HG03469 (cell line): Measurements from ENCODE around the gene COMMD10.
"Not testable (repeated sequence)": the region's sequence is repeated elsewhere in the genome, so short reads cannot be mapped to it uniquely, and the experiment has no call there.

Experiments used
- ATAC-seq: cut with Tn5 transposase; IDR thresholded peaks from one replicate; pipeline ENCODE4 v1.9.1; 2021; ENCODE audit warnings: mild to moderate bottlenecking, moderate library complexity, moderate number of reproducible peaks; ENCODE audit not compliant: unreplicated experiment

Gene COMMD10

DNA sequence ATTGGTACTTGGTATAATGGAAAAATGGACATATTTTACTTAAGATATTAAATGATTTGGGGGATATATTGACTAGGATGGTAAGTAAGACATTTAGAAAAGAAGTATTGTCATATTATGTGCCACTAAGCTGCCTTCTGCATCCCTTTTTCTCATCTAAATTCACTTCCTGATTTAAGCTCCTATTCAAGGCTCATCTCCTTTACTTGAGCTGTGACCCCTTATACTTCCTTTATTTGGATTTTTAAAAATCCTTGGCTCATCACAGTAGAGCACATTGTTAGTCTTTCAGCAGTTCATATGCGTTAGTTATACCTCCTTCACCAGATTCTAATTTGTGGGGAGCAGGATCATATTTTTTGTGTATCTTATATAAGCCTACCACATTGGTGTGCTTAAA is 6.6 kb downstream of the COMMD10 start:
- no peak for ATAC-seq

DNA sequence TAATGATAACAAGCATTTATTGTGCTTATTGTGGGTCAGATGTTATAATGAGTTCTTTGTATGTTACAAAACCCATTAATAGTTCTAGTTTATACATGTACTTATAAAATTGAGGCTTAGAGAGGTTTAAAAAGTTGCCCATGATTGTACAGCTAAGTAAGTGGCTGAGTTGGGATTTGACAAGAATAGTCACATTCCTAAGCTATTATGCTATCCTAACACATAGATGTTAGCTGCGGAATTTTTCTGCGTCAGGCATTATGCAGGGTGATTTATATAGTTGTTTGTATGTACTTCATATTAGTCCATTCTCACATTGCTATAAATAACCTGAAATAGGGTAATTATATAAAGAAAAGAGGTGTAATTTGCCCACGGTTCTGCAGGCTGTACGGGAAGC is 12.5 kb downstream of the COMMD10 start:
- ATAC-seq: no peak

GRCh38 chr5:116098998-116099397 is 14.2 kb downstream of the COMMD10 start:
- ATAC-seq: no peak

DNA sequence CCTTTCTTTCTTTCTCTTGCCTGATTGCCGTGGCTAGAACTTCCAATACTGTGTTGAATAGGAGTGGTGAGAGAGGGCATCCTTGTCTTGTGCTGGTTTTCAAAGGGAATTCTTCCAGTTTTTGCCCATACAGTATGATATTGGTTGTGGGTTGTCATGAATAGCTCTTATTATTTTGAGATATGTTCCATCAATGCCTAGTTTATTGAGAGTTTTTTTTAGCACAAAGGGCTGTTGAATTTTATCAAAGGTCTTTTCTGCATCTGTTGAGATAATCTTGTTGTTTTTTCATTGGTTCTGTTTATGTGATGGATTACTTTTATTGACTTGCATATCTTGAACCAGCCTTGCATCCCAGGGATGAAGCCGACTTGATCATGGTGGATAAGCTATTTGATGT is 20.1 kb downstream of the COMMD10 start:
- not testable (repeated sequence) for ATAC-seq

GRCh38 chr5:116115163-116115562 is 30.3 kb downstream of the COMMD10 start:
- ATAC-seq: no peak

GRCh38 chr5:116130471-116130870 is 45.6 kb downstream of the COMMD10 start:
- no peak for ATAC-seq

GRCh38 chr5:116130976-116131375 is 46.2 kb downstream of the COMMD10 start:
- no peak for ATAC-seq

GRCh38 chr5:116133281-116133680 is 48.5 kb downstream of the COMMD10 start:
- ATAC-seq: no peak

GRCh38 chr5:116135344-116135743 is 50.5 kb downstream of the COMMD10 start:
- peak; percentile 99 for ATAC-seq

DNA sequence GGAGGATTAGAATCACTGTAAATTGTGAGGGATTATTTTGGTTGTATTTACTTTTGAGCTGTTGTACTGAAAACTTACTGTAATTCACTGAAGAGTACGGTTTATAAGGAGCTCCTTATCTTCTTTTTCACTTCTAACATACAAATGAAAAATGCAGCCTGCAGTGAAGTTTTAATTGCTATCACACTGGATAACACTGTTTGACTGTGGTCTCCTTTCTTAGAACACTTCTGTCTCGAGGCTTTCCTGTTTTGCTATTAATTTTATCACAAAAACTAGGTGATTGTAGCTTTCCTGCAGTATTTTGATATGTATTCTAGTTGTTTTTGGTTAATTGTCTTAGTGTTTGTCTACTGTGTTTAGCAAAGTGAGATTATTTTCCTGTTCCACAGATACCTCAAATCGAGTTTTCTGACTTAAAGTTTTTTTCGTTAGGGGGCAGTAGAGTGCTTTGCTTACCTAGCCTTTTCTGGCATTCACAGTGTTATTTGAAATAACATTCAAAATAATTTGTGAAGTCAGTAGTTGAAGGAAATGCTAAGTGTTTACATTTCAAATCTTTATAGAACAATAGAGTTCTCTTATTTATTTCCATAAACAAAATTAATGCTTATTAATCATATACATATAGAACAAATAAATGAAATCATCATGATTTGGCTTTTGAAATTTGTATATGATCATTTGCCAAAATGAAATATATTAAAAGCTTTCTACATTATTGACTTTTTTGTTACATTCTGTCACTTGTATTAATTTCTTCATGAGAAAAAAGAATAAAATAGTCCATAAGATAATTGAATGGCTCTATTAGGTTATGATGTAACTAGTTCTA is 52.9 kb downstream of the COMMD10 start:
- no peak for ATAC-seq

DNA sequence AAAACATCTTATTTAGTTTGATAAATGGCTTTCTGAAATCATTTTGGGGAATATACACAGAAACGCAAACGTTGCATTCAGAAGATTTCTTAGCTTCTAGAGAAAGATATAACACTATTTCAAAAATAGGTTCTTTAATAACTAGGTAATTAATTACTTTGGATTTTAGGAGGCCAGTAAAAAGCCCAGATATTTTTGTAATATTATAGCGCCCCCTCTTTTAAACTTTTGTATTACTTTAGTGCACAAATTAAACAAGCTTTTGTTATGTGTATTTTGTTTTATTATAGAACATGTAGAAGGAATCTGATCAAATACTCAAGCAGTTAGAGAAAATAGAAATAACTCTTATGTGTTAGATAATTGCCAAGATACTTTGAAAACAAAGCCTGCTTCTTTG is 57.7 kb downstream of the COMMD10 start:
- ATAC-seq: no peak

- no peak for ATAC-seq
Observed at GRCh38 chr5:116144103-116144502, 59.3 kb downstream of the COMMD10 start.

DNA sequence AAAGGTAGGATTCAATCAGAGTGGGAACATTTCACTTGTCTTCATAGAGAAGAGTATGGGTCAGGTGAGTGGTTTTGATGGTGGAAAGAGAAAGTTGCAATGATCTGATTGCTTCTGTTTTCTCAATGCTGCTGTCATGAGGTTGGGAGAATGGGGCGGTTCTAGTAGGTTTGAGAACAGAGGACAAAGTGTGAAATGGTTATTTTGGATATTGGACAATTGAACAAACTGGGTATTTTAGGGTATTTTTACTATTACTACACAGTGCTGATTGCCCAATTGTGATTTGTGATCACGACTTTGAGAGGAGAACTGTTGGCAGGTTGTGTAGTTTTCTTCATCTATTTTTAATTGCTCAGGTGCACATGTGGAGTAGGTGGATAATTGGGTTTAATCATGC is 60.2 kb downstream of the COMMD10 start:
- no peak for ATAC-seq

DNA sequence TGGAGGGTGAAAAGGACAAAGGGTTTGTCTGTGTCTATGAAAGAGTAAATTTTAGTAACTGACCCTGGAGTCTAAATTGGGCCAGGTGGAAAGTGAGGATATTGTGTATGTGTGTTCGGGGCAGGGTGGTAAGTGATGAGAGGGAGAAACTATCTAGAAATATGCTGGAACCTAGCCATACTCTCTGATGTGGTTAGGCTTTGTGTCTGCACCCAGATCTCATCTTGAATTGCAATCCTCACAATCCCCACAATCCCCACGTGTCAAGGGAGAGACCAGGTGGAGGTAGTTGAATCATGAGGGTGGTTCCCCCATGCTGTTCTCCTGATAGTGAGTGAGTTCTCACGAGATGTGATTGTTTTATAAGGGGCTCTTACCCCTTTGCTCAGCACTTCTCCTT is 60.6 kb downstream of the COMMD10 start:
- no peak for ATAC-seq

DNA sequence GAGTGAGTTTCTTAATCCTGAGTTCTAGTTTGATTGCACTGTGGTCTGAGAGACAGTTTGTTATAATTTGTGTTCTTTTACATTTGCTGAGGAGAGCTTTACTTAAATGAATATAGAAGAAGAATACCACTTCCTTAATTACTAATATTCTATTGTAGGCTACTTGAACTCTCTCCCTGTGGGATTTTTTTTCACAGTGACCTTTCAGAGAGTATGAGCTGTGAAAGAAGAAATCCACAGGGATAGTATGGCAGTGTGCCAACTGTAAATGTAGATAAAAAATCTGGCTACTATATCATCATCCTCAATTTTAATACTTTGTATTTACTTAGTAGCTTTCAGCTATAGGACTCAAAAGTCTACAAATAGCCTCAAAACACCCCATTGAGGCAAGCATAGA is 67.3 kb downstream of the COMMD10 start:
- ATAC-seq: no peak

GRCh38 chr5:116153687-116154174 is 68.9 kb downstream of the COMMD10 start:
- no peak for ATAC-seq

DNA sequence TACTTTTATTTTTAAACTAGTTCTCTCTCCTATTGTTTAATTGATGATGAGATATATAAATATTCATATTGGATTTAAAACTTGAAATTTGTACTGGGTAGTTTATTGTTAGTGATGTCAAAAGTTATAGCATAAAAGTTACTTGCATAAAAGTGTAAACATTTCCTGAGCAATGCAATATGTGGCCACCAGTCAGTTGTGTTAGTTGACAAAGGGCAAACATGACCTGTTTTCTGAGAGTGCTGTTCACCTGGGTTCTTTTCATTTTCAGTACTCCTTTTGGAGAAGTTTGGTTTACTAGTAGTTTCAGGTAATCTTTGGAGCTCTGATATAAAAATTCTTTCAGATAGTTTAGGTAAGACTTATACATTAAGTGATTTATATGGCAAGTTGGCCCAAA is 69.4 kb downstream of the COMMD10 start:
- ATAC-seq: no peak

DNA sequence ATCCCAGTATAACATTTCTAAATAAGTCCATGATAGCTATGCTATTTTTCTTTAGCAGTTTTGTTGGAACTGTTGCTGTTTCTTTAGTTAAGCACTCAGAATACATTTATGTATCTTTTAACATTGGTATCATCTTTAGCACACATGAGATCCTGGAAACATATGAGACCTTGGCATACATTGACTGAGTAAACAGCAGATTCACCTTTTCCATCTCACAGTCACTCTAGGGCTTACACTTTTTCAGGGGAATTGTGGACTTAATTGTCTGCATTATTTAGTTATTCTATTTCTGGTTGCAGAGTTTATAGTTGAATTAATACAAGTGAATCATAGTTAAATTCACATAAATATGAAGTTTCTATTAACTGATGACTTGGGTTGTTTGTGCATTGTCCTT is 70.1 kb downstream of the COMMD10 start:
- ATAC-seq: no peak

DNA sequence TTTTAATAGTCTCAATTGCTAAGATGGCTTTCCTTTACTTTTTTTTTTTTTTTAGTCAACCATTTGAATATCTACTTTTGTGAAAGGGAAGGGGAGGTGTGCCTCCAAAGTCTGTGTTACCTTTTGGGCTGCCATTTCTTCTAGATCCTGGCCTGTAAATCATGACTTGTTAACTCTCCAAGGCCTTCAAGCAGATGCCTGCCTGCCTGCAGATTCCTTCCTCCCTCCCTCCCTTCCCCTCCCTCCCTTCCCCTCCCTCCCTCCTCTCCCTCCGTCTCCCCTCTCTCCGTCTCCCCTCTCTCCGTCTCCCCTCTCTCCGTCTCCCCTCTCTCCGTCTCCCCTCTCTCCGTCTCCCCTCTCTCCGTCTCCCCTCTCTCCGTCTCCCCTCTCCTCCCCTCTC is 73.1 kb downstream of the COMMD10 start:
- no peak for ATAC-seq

- no peak for ATAC-seq
Observed at GRCh38 chr5:116159006-116159405, 74.2 kb downstream of the COMMD10 start.

DNA sequence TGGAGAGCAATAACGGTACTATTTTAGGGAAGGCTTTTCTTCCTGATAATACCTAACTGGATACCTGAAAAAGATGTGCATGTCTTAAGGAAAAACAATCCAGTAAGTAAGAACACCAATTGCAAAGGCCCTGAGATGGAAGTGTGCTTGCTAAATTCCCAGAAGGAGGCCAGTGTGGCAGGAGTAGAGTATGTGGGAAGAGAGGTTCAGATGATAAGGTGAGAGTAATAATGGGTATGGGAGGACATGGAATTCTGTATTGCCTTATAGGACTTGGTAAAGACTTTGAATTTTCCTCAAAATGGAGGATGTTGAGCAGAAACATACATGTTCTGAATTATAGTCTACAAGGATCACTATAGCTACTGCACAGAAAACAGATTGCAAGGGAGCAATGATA is 89.3 kb downstream of the COMMD10 start:
- no peak for ATAC-seq

- no peak for ATAC-seq
Observed at GRCh38 chr5:116176121-116176520, 91.3 kb downstream of the COMMD10 start.

DNA sequence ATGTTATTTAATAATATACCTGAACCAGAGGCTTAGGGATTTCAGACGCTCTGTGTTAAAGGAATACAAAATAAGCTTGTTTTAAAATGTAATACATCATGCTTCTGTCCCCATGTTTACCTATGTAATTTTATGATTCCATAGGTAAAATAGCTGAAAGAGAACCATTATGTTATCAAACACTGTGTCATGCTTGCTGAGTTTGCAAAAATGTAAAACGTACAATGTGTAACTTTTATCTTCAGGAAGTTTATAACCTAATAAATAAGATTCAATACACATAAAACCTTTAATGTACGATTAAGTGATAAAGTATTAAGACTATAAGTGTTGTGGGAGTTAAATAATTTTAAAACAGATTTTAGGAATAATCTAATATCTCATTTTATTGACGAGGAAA is 94.1 kb downstream of the COMMD10 start:
- no peak for ATAC-seq
